ENCODE results near the gene SRP72.

The SRP72 gene

GRCh38 chr4:56550642-56551041, 83.2 kb downstream of the SRP72 start:
- DNase-seq (ENCODE audit: low read depth): no peak

- no peak for DNase-seq (ENCODE audit: low read depth)
Observed at GRCh38 chr4:56551516-56551915, 84.1 kb downstream of the SRP72 start.

- no peak for DNase-seq (ENCODE audit: low read depth)
Observed at GRCh38 chr4:56552273-56552672, 84.9 kb downstream of the SRP72 start.

Data from stimulated activated CD8-positive, alpha-beta memory T cell treated with anti-CD3 and anti-CD28 coated beads, Interleukin-12 subunit alpha, Interleukin-12 subunit beta, amount 100 ng/mL, for 4 hours (primary cell).